HG03108 (cell line): Measurements from ENCODE around the gene PROSER2.

ENCODE experiments used
- ATAC-seq: cut with Tn5 transposase; IDR thresholded peaks from one replicate; pipeline ENCODE4 v1.9.1; 2021; ENCODE audit warnings: moderate library complexity; ENCODE audit not compliant: unreplicated experiment

The PROSER2 gene

GRCh38 chr10:11799736-11800080 is 23.4 kb upstream of the PROSER2 start:
- no peak for ATAC-seq

GRCh38 chr10:11804336-11804735 is 18.8 kb upstream of the PROSER2 start:
- no peak for ATAC-seq

GRCh38 chr10:11805792-11806191 is 17.4 kb upstream of the PROSER2 start:
- no peak for ATAC-seq

GRCh38 chr10:11806706-11807105 is 16.4 kb upstream of the PROSER2 start:
- ATAC-seq = no peak

- no peak for ATAC-seq
Observed at GRCh38 chr10:11808808-11809207, 14.3 kb upstream of the PROSER2 start.

- no peak for ATAC-seq
Observed at GRCh38 chr10:11810313-11810766, 12.8 kb upstream of the PROSER2 start.

GRCh38 chr10:11810973-11811372 is 12.2 kb upstream of the PROSER2 start:
- no peak for ATAC-seq

GRCh38 chr10:11813177-11813576 is 10.0 kb upstream of the PROSER2 start:
- ATAC-seq = no peak

GRCh38 chr10:11813855-11814567 is 9.1 kb upstream of the PROSER2 start:
- no peak for ATAC-seq

- ATAC-seq = no peak
Observed at GRCh38 chr10:11819027-11819426, 4.1 kb upstream of the PROSER2 start.

- no peak for ATAC-seq
Observed at GRCh38 chr10:11822026-11822756, 965 bp upstream of the PROSER2 start.

- no peak for ATAC-seq
Observed at GRCh38 chr10:11822809-11823121, 391 bp upstream of the PROSER2 start.

- no peak for ATAC-seq
Observed at GRCh38 chr10:11823989-11824346, 812 bp downstream of the PROSER2 start.

- no peak for ATAC-seq
Observed at GRCh38 chr10:11824376-11824775, 1.2 kb downstream of the PROSER2 start.

- ATAC-seq = no peak
Observed at GRCh38 chr10:11824825-11825224, 1.7 kb downstream of the PROSER2 start.

- no peak for ATAC-seq
Observed at GRCh38 chr10:11825796-11826414, 2.7 kb downstream of the PROSER2 start.

GRCh38 chr10:11827006-11827405 is 3.9 kb downstream of the PROSER2 start:
- no peak for ATAC-seq

GRCh38 chr10:11827414-11827813 is 4.3 kb downstream of the PROSER2 start:
- ATAC-seq = no peak

- ATAC-seq = no peak
Observed at GRCh38 chr10:11828682-11829284, 5.6 kb downstream of the PROSER2 start.

GRCh38 chr10:11830836-11831519 is 7.8 kb downstream of the PROSER2 start:
- ATAC-seq = no peak

- ATAC-seq = no peak
Observed at GRCh38 chr10:11831520-11831951, 8.4 kb downstream of the PROSER2 start.
